Brain microvascular endothelial cell (primary cell): ENCODE results near the gene TM7SF3.

Experiments used
- DNase-seq: peaks from one replicate; pipeline ENCODE4 v3.0.0-alpha.2; 2020
- H3K27ac ChIP-seq: fragments of 250-450 bp; sonication (Bioruptor Pico); 2 replicates; pipeline ENCODE4 v1.5.1; 2020; ENCODE audit warnings: mild to moderate bottlenecking, moderate library complexity
- H3K27me3 ChIP-seq: fragments of 250-450 bp; sonication (Bioruptor Pico); replicated peaks from 2 replicates; pipeline ENCODE4 v1.5.1; 2020; ENCODE audit warnings: mild to moderate bottlenecking
- H3K36me3 ChIP-seq: fragments of 250-450 bp; sonication (Bioruptor Pico); replicated peaks from 2 replicates; pipeline ENCODE4 v1.5.1; 2020; ENCODE audit warnings: mild to moderate bottlenecking
- H3K4me3 ChIP-seq: 2 replicates; pipeline ENCODE4 v1.5.1; 2011; ENCODE audit warnings: low read depth, mild to moderate bottlenecking, control low read depth, low read length, moderate library complexity
- in situ Hi-C: cut with HindIII; loops from 2 replicates; pipeline ENCODE4 v1.10.0; 2017; ENCODE audit warnings: low sequenced_read_pairs, low pct_ligation_motif_present
- TF ChIP-seq, protein P1 (sequence below): IDR thresholded peaks from 2 replicates; pipeline ENCODE4 v1.5.1; 2011; ENCODE audit warnings: low read depth, mild to moderate bottlenecking, moderate library complexity, low read length, control low read depth, inconsistent platforms; ENCODE audit errors: missing control alignments

The TM7SF3 gene

DNA sequence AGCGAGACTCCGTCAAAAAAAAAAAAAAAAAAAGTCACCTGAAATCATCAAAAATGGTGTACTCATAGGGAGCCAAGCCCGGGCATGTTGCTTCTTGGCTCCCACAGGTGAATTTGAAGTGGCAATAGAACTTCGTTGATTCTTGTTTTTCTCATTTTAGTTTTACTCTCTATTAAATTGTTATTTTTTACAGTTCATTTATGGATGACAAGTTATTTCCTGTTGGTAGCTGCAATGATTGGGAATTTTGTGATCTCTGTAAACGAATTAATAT, 1.3 kb downstream of the TM7SF3 start:
- in situ Hi-C loops = no loop called here
- no peak for DNase-seq
- Histone ChIP-seq H3K27me3 (no peaks in the 10 kb centered on the region), H3K27ac (no peak overlapping the region), H3K36me3 (no peaks in the 10 kb centered on the region), H3K4me3 (no peak overlapping the region)
- TF ChIP-seq, protein P1, sequence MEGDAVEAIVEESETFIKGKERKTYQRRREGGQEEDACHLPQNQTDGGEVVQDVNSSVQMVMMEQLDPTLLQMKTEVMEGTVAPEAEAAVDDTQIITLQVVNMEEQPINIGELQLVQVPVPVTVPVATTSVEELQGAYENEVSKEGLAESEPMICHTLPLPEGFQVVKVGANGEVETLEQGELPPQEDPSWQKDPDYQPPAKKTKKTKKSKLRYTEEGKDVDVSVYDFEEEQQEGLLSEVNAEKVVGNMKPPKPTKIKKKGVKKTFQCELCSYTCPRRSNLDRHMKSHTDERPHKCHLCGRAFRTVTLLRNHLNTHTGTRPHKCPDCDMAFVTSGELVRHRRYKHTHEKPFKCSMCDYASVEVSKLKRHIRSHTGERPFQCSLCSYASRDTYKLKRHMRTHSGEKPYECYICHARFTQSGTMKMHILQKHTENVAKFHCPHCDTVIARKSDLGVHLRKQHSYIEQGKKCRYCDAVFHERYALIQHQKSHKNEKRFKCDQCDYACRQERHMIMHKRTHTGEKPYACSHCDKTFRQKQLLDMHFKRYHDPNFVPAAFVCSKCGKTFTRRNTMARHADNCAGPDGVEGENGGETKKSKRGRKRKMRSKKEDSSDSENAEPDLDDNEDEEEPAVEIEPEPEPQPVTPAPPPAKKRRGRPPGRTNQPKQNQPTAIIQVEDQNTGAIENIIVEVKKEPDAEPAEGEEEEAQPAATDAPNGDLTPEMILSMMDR = no peak

DNA sequence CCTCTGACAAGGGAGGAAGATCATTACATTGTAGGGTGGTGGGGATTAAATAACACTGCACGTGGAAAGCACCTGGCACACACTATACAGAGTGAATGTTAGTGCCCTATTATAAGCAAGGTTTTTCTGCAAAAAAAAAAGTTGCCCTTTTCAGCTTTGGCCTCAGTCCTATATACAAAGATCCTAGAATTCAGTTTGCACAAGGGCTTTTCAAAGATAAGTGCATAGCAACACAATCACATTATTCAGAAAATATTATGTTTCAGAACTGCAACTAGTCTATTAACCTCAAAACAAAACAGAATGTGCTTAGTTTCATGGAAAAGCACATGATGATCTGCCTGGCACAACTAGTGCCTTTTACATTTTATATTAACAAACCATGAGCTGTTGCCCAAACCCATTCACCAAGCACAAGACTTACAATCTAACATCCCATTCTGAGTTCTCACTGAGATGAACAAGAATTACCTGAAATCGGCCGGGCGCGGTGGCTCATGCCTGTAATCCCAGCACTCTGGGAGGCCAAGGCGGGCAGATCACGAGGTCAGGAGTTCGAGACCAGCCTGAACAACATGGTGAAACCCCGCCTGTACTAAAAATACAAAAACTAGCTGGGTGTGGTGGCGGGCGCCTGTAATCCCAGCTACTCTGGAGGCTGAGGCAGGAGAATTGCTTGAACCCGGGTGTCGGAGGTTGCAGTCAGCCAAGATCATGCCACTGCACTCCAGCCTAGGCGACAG, 1.8 kb downstream of the TM7SF3 start:
- Histone ChIP-seq H3K36me3 (no peaks in the 10 kb centered on the region), H3K27me3 (no peaks in the 10 kb centered on the region), H3K4me3 (no peak overlapping the region), H3K27ac (no peak overlapping the region)
- no peak for DNase-seq
- in situ Hi-C loops = no loop called here
- TF ChIP-seq, protein P1 = no peak

DNA sequence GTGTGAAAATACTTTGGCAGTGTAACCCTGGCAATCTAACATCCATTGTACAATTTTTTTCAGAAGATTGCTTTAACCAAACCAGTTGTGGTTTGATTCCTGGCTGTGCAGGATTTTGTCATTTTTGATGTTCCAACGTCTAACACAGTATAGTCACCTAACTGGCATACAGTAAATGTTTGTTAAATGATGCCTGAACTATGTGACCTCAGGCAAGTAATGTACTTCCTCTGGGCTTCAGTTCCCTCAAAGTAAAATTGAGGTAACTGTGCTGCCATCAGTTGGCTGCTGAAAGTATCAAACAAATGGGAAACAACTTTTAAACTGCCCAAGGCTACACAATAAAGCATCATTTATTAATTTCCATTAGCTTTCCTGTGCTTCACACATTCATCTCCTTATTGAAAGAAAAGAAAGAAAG, 4.3 kb downstream of the TM7SF3 start:
- no peak for DNase-seq
- Histone ChIP-seq H3K27ac (no peak overlapping the region), H3K27me3 (no peaks in the 10 kb centered on the region), H3K36me3 (no peaks in the 10 kb centered on the region), H3K4me3 (no peak overlapping the region)
- TF ChIP-seq, protein P1 = no peak
- in situ Hi-C loops = no loop called here

DNA sequence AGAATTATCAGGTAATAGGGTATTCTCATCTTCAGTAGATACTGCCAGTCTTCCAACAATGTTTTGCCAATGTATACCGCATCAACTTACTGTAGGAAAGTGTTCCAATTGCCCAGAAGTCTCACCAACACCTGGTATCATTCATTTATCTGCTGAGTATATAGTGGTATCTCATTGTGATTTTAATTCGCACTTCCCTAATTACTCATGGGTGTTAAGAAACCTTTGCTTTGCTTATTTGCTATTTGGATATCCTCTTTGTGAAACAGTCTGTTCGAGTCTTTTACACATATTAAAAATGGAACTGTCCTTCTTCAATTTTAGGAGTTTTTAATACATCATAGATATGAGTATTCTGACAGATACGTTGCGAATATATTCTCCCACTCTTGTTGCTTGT, 6.1 kb downstream of the TM7SF3 start:
- Histone ChIP-seq H3K27ac (no peak overlapping the region), H3K36me3 (no peaks in the 10 kb centered on the region), H3K4me3 (no peak overlapping the region), H3K27me3 (no peaks in the 10 kb centered on the region)
- in situ Hi-C loops = no loop called here
- TF ChIP-seq, protein P1 = no peak
- no peak for DNase-seq

- Histone ChIP-seq H3K27ac (no peak overlapping the region), H3K36me3 (no peaks in the 10 kb centered on the region), H3K4me3 (no peak overlapping the region), H3K27me3 (no peaks in the 10 kb centered on the region)
- no peak for DNase-seq
- TF ChIP-seq, protein P1 = no peak
- in situ Hi-C loops = no loop called here
Measured at GRCh38 chr12:27006797-27007467, 7.3 kb downstream of the TM7SF3 start.
